Endothelial cell of umbilical vein (primary cell): ENCODE results near the gene ARHGAP28.

Source experiments
- CTCF ChIP-seq, 2 donors: IDR thresholded peaks; 1 replicate in 1 of 2; 2 replicates in 1 of 2; pipeline ENCODE4 v1.5.1; 2011; ENCODE audit warnings: low read length in 2 of 2, mild to moderate bottlenecking in 2 of 2, moderate library complexity in 2 of 2, control low read depth in 1 of 2, inconsistent platforms in 1 of 2, low read depth in 1 of 2; ENCODE audit not compliant: insufficient read depth in 1 of 2; ENCODE audit errors: extremely low read depth in 1 of 2
- EZH2 ChIP-seq: IDR thresholded peaks from 2 replicates; pipeline ENCODE4 v1.6.1; 2012; ENCODE audit warnings: borderline replicate concordance, low read depth, mild to moderate bottlenecking, moderate library complexity, low read length, inconsistent platforms; ENCODE audit not compliant: severe bottlenecking
- JUN ChIP-seq: IDR thresholded peaks from 2 replicates; pipeline ENCODE4 v1.6.1; 2011; ENCODE audit warnings: borderline replicate concordance, low read depth; ENCODE audit not compliant: insufficient read length, insufficient read depth
- MAX ChIP-seq: IDR thresholded peaks from 2 replicates; pipeline ENCODE4 v1.6.1; 2011; ENCODE audit not compliant: insufficient read depth, insufficient read length
- MYC ChIP-seq: IDR thresholded peaks from one replicate; pipeline ENCODE4 v1.6.1; 2011; ENCODE audit warnings: mild to moderate bottlenecking, low read depth, low read length
- POLR2A ChIP-seq: IDR thresholded peaks from 2 replicates; pipeline ENCODE4 v1.6.1; 2012; ENCODE audit warnings: low read depth, mild to moderate bottlenecking, control low read depth, low read length
- POLR2AphosphoS5 ChIP-seq: IDR thresholded peaks from 2 replicates; pipeline ENCODE4 v1.6.1; 2012; ENCODE audit warnings: low read depth, mild to moderate bottlenecking, control low read depth, low read length, moderate library complexity; ENCODE audit not compliant: insufficient read depth

GRCh38 chr18:6878556-6879297, 149.2 kb downstream of the ARHGAP28 start:
- TF ChIP-seq CTCF (IDR thresholded peaks at IDR 0.05; ENCODE audit: extremely low read depth in 1 of 2, insufficient read depth in 1 of 2, low read depth in 1 of 2, low read length in 2 of 2), result no peak
- TF ChIP-seq POLR2AphosphoS5, result no peak
- TF ChIP-seq EZH2, result no peak
- TF ChIP-seq MAX, result no peak
- no peak for TF ChIP-seq POLR2A
- TF ChIP-seq JUN, result no peak
- no peak for TF ChIP-seq MYC
